GM19099 (cell line): Measurements from ENCODE around the gene CELA1.

ENCODE experiments used
- POLR2A ChIP-seq: IDR thresholded peaks from 3 replicates; pipeline ENCODE4 v1.6.1; 2011; ENCODE audit warnings: low read depth; ENCODE audit not compliant: insufficient read length; ENCODE audit errors: extremely low read depth

Gene CELA1

DNA sequence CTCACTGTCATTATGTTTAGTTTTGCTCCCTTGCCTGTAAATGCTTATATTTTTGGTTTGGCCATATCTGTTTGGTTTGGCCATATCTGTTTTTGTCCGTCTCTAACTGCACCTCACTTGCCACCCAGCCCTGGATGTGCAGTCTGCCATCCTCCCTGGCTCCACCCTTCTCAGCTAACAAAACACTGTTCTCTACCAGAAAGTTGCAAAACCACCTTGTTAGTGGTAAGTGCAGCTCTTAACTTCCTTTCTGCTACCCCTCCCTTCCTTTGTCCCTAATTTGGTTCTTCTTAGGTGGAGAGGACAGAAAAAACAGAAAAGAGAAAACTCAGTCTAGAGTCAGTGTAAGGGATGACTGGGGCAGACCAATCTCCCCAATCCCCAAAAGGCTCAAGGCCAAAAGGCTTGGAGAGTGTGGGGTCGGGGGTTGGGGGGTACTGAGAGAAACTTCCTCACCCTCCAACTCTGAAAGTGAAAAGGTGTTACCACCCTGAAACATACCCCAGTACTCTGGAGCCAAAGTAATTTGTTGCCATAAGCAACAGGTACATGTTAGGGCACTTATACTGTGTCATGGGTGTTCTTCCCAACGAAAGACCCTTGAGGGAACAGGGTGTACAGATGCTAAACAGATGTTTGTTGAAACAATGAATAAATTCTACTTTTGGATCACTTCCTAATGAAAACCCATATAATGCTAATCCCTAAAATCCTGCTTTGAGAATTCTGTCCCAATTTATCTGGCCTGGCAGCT, 27.5 kb downstream of the CELA1 start:
- peak; percentile 22 for TF ChIP-seq POLR2A

GRCh38 chr12:51311389-51311788, 35.1 kb downstream of the CELA1 start:
- no peak for TF ChIP-seq POLR2A

DNA sequence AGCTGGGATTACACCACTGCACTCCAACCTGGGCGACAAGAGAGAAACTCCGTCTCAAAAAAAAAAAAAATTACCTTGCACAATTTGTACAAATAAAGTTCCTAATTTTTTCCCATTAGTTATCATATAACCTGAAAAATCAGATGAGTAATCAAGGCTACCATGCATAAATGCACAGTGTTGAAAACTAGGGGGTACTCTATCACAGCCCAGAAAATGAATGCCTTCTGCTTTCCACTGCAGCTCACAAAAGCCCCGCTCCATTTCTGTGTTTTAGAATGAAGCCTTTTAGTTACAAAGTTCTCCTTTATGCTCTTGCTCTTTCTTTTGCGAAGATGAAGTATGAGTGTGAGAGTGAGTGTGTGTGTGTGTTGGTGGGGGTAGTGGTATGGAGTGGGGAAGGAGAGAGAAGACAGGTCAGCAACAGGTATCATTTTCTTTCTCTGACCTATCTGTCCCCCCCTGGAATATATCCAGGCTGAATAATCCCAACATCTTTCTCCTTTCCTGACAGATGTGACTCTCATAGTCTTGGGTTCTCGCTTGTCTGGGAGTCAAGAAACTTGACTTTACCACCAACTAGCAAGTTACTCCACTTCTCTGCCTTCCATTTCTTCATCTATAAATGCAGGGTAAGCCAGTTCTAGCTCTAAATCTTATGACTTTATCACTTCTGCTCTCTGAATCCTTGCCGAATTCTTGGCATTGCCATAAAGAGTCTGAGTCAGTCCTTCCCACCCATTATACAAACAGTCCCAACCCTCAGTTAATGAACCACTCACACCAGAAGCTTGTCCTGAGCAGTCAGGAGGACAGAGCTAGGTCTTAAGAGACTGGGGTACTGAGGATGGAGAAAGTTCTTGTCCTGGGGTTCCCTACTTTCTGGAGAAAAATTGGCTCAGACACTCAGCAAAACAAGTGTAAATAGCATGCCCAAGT, 38.6 kb downstream of the CELA1 start:
- TF ChIP-seq POLR2A, result no peak

DNA sequence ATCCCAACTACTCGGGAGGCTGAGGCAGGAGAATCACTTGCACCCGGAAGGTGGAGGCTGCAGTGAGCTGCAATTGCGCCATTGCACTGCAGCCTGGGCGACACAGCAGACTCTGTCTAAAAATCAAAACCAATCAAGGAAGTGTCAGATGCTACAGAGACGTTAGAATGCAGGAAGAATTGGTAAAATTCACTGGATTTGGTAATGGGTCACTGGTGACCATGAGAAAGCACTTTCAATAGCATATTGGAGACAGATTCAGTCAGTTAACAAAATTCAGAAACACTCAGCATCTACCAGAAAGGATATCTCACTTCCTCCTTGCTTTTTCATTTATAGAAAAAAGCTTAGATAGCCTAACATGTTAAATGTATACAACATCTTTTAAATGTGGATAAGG, 40.0 kb downstream of the CELA1 start:
- no peak for TF ChIP-seq POLR2A

DNA sequence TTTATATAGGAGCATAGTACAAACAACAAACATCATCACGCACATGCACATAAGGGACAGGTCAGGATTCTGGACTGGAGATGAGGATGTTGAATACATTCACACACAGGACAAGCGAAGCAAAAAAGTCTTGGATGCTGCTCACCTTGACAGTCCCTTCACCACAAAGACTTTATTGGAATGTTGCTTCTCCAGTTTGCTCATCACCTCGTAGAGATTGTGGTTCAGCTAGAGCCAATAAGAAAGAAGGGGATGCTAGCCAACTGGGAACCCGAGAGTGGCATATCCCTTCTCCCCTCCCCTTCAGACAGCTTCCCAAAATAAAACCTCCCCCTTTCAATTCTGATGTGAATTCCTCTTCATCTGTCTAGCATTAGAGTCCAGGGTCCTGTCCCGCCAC, 50.8 kb downstream of the CELA1 start:
- no peak for TF ChIP-seq POLR2A

- no peak for TF ChIP-seq POLR2A
Measured at GRCh38 chr12:51293696-51294095, 52.8 kb downstream of the CELA1 start.

GRCh38 chr12:51285843-51286242, 60.6 kb downstream of the CELA1 start:
- no peak for TF ChIP-seq POLR2A

- no peak for TF ChIP-seq POLR2A
Measured at GRCh38 chr12:51281202-51281924, 65.1 kb downstream of the CELA1 start.
